HG03139 (cell line): ENCODE measurements around the gene DYNC2I2.
"Not testable (repeated sequence)": the region's sequence is repeated elsewhere in the genome, so short reads cannot be mapped to it uniquely, and the experiment has no call there.

ENCODE experiments used
- ATAC-seq: cut with Tn5 transposase; IDR thresholded peaks from one replicate; pipeline ENCODE4 v1.9.1; 2021; ENCODE audit not compliant: unreplicated experiment

Gene DYNC2I2

GRCh38 chr9:128619779-128620178, 36.9 kb downstream of the DYNC2I2 start:
- no peak for ATAC-seq

GRCh38 chr9:128619127-128619526, 37.5 kb downstream of the DYNC2I2 start:
- no peak for ATAC-seq

- ATAC-seq, result no peak
Measured at GRCh38 chr9:128617943-128618342, 38.7 kb downstream of the DYNC2I2 start.

DNA sequence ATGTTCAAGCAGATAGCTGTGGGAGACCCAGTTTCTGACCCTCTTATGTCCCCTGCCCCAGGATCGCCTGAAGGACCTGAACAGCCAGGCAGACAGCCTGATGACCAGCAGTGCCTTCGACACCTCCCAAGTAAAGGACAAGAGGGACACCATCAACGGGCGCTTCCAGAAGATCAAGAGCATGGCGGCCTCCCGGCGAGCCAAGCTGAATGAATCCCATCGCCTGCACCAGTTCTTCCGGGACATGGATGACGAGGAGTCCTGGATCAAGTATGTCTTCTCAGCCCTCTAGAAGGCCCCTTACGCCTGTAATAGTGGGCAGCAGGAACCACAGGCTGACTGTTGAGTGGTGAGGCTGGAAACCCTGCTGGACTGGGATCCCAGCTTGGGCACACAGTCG, 41.1 kb downstream of the DYNC2I2 start:
- ATAC-seq, result no peak

DNA sequence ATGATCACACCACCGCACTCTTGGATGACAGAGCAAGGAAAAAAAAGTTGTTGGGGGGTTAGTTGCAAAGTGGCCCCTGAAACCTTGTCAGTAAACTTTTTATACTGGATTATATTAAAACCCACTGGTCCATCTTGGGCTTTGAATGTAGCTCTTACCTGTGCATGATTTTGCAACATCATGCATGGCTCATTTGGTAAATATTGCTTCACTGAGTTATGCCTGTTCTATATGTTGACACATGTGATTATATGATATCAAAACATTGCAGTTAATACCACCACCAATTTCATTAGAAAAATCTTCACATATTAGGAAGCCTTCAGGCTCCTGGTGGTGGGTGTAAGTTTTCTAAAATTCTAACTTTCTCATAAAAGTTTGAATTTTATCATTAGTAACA, 41.9 kb downstream of the DYNC2I2 start:
- ATAC-seq, result no peak

- ATAC-seq, result no peak
Measured at GRCh38 chr9:128611600-128612394, 44.9 kb downstream of the DYNC2I2 start.

- no peak for ATAC-seq
Measured at GRCh38 chr9:128610897-128611296, 45.8 kb downstream of the DYNC2I2 start.

DNA sequence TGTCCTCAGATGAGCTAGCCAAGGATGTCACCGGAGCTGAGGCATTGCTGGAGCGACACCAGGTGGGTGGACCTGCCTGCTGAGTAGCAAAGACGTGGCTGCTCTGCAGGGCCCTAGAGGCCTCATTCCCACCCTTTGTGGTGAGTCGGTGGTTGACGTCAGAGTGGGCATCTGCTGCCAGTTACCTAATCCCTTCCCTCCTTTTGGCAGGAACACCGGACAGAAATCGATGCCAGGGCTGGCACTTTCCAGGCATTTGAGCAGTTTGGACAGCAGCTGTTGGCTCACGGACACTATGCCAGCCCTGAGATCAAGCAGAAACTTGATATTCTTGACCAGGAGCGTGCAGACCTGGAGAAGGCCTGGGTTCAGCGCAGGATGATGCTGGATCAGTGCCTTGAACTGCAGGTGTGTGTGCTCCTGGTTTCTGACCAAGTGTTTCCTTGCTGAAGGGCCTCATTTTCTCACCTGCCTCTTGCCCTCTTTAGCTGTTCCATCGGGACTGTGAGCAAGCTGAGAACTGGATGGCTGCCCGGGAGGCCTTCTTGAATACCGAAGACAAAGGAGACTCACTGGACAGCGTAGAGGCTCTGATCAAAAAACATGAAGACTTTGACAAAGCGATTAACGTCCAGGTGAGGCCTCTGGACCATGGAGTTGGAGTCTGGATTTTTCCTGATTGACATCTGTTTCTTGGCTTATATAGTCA, 48.9 kb downstream of the DYNC2I2 start:
- no peak for ATAC-seq

GRCh38 chr9:128603697-128604096, 53.0 kb downstream of the DYNC2I2 start:
- no peak for ATAC-seq

GRCh38 chr9:128600099-128600498, 56.5 kb downstream of the DYNC2I2 start:
- ATAC-seq, result no peak

DNA sequence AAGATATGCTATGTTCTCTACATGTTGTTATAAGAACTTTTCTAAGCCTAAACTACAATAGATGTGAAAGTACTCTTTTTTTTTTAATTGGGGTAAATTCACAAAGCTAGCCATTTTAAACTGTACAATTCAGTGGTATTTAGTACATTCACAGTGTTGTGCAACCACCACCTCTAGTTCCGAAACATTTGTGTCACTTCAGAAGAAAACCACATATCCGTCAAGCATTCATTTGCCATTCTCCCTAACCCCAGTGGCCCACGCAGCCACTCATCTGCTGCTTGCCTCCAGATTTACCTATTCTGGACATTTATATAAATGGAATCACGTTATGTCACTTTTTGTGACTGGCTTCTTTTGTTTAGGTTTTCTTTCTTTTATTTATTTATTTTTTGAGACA, 61.2 kb downstream of the DYNC2I2 start:
- ATAC-seq, result no peak

GRCh38 chr9:128593856-128594255, 62.8 kb downstream of the DYNC2I2 start:
- ATAC-seq, result no peak

DNA sequence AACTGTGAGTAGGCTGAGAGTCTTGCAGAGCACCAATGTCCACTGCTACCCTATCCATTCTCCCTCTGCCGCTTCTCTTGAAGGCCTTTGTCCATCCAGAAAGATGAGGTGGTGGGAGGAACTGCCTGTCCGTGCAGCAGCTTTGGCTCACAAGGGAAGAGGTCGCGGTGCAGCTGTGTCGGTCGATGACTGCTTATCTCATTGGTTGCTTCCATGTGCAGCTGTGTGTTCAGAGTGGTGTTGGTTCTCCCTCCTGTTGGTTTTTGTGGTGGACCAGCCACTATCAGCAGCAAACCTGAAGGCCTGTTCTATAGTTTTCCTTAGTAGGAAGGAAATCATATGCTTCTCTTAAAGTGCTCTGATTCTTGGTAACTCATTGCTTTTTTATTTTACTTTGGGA, 63.6 kb downstream of the DYNC2I2 start:
- no peak for ATAC-seq

DNA sequence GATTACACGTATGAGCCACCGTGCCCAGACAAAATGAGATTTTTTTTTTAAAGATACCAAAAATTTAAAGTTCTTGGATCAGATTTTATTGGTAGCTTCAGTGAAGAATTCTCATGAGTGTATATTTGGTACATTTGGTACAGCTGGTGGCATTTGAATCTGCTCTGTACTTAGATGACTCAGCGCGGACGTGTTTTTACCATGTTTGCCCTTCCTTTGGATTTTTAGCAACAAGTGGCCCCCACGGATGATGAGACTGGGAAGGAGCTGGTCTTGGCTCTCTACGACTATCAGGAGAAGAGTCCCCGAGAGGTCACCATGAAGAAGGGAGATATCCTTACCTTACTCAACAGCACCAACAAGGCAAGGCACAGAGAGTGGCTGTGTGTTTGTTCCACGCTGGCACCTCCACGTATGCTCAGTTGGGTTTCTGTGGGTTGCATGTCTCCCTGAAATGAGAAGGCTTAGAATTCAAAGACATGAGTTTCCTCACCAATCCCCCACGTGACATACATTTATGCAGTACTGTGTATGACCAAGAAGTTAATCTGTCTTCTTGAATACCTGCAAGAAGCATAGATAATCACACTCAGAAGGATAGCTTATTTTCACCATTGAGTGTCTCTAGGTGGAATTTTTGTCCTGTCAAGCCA, 67.9 kb downstream of the DYNC2I2 start:
- ATAC-seq, result no peak

- no peak for ATAC-seq
Measured at GRCh38 chr9:128587453-128587852, 69.2 kb downstream of the DYNC2I2 start.

DNA sequence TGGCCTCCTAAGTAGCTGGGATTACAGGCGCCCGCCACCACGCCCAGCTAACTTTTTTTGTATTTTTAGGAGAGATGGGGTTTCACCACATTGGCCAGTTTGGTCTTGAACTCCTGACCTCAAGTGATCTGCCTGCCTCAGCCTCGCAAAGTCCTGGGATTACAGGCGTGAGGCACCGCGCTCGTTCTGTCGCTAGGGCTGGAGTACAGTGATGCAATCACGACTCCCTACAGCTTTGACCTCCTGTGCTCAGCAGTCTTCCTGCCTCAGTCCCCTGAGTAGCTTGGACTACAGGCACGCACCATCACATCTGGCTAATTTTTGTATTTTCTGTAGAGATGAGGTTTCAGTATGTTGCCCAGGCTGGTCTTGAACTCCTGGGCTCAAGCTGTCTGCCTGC, 69.7 kb downstream of the DYNC2I2 start:
- not testable (repeated sequence) for ATAC-seq

GRCh38 chr9:128585155-128585554, 71.5 kb downstream of the DYNC2I2 start:
- ATAC-seq, result not testable (repeated sequence)
